SK-N-MC (cell line): ENCODE measurements around the gene LIN9.

Experiments used
- EZH2 ChIP-seq: fragments of 200-600 bp; sonication (generic); IDR thresholded peaks from one replicate; pipeline ENCODE4 v1.6.1; 2017; ENCODE audit warnings: antibody characterized with exemption
- FOXP2 ChIP-seq: optimal IDR thresholded peaks from 2 replicates; pipeline ENCODE3; 2011; ENCODE audit warnings: mild to moderate bottlenecking, moderate library complexity; ENCODE audit not compliant: insufficient read depth; ENCODE audit errors: extremely low read length, control extremely low read depth
- POLR2AphosphoS5 ChIP-seq: IDR thresholded peaks from 2 replicates; pipeline ENCODE4 v1.6.1; 2012; ENCODE audit warnings: mild to moderate bottlenecking, low read depth, low read length, borderline replicate concordance

GRCh38 chr1:226201029-226201593 lies 107.9 kb downstream of the LIN9 start:
- TF ChIP-seq POLR2AphosphoS5 (no peak), EZH2 (no peak), FOXP2 (no peak)
